Hepatocyte (in vitro differentiated cells): Measurements from ENCODE around the gene TP53RK. TPM values are rescaled to one million over a fixed set of nuclear protein-coding genes. Genes with fewer than 3 reads are reported as not detected.

Experiments
- DNase-seq: peaks from one replicate; pipeline ENCODE4 v3.0.0-alpha.2; 2016; ENCODE audit warnings: low spot score
- H2AFZ ChIP-seq: fragments of 200-600 bp; sonication (generic); 2 replicates; pipeline ENCODE4 v1.6.0; 2016; ENCODE audit warnings: antibody characterized with exemption, mild to moderate bottlenecking
- H3K27ac ChIP-seq: fragments of 200-600 bp; sonication (generic); 2 replicates; pipeline ENCODE4 v1.5.1; 2016; ENCODE audit warnings: mild to moderate bottlenecking
- H3K27me3 ChIP-seq: fragments of 200-600 bp; sonication (generic); 2 replicates; pipeline ENCODE4 v1.6.1; 2016
- H3K36me3 ChIP-seq: fragments of 200-600 bp; sonication (generic); replicated peaks from 2 replicates; pipeline ENCODE4 v1.5.1; 2016; ENCODE audit warnings: low read depth; ENCODE audit not compliant: insufficient read depth
- H3K4me1 ChIP-seq: fragments of 200-600 bp; sonication (generic); 2 replicates; pipeline ENCODE4 v1.5.1; 2016; ENCODE audit warnings: mild to moderate bottlenecking, moderate library complexity; ENCODE audit not compliant: insufficient read depth
- H3K4me2 ChIP-seq: fragments of 200-600 bp; sonication (generic); 2 replicates; pipeline ENCODE4 v1.6.0; 2016
- H3K4me3 ChIP-seq: fragments of 200-600 bp; sonication (generic); 2 replicates; pipeline ENCODE4 v1.5.1; 2016; ENCODE audit warnings: mild to moderate bottlenecking
- H3K79me2 ChIP-seq: fragments of 200-600 bp; sonication (generic); 2 replicates; pipeline ENCODE4 v1.6.0; 2017; ENCODE audit warnings: mild to moderate bottlenecking
- H3K9me2 ChIP-seq: fragments of 200-600 bp; sonication (generic); replicated peaks from 2 replicates; pipeline ENCODE4 v1.6.0; 2017; ENCODE audit warnings: mild to moderate bottlenecking; ENCODE audit not compliant: insufficient read depth
- H3K9me3 ChIP-seq: fragments of 200-600 bp; sonication (generic); 2 replicates; pipeline ENCODE4 v1.5.1; 2016; ENCODE audit warnings: low read depth, mild to moderate bottlenecking
- H4K20me1 ChIP-seq: fragments of 200-600 bp; sonication (generic); 2 replicates; pipeline ENCODE4 v1.6.0; 2016; ENCODE audit warnings: mild to moderate bottlenecking; ENCODE audit not compliant: insufficient read depth, poor library complexity, severe bottlenecking
- EZH2 ChIP-seq: fragments of 200-600 bp; sonication (generic); IDR thresholded peaks from 2 replicates; pipeline ENCODE4 v1.6.1; 2016; ENCODE audit warnings: antibody characterized with exemption, mild to moderate bottlenecking, borderline replicate concordance
- EZH2phosphoT487 ChIP-seq: fragments of 200-600 bp; sonication (generic); IDR thresholded peaks from one replicate; pipeline ENCODE4 v1.6.1; 2018; ENCODE audit warnings: antibody characterized with exemption, mild to moderate bottlenecking, low read depth, moderate library complexity; ENCODE audit not compliant: unreplicated experiment, severe bottlenecking
- WGBS: methylation state at CpG from one replicate; pipeline ENCODE4 v1.1.6; 2016; ENCODE audit warnings: low lambda C conversion rate; ENCODE audit errors: missing lambda C conversion rate; 5-methylcytosine and 5-hydroxymethylcytosine counted together
- polyA plus RNA-seq: library from polyadenylated mRNA; unstranded; fragments of >200 nt; fragmentation: Nextera tagmentation; extraction: Ambion mirVana; gene quantifications from 2 replicates; pipeline ENCODE4 v1.2.1, GENCODE V29; 2016
- total RNA-seq: library from RNA; depleted of rRNA; stranded (reverse); fragments of >200 nt; gene quantifications from 2 replicates; pipeline ENCODE4 v1.2.3, GENCODE V29; 2014
- TF ChIP-seq, protein P1 (sequence below): fragments of 200-600 bp; sonication (generic); IDR thresholded peaks from 2 replicates; pipeline ENCODE4 v1.5.1; 2016; ENCODE audit warnings: antibody characterized with exemption, mild to moderate bottlenecking; ENCODE audit not compliant: poor library complexity

Gene TP53RK
- total and polyA plus RNA-seq, 2 experiments from 2014 or later, result 19.6 to 19.8 TPM

DNA sequence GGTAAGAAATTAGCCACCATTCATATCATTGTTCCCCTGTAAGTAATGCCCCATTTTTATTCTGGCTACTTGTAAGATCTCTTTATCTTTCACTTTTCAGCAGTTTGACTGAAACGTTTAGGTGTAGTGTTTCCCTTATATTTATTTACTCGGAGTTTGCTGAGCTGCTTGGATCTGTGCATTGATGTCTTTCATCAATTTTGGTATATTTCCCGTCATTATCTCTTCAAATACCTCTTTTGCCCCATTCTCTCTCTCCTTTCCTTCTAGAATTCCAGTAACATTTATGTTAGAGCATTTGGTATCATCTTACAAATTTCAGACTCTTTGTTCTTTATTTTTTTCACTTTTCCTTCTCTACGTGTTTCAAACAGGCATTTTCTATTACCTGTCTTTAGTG lies 28.8 kb downstream of the TP53RK start:
- Histone ChIP-seq H3K4me3 (no peak overlapping the region), H2AFZ (no peak overlapping the region), H4K20me1 (no peaks in the 10 kb centered on the region), H3K4me1 (no peaks in the 10 kb centered on the region), H3K79me2 (no peaks in the 10 kb centered on the region), H3K27me3 (no peaks in the 10 kb centered on the region), H3K27ac (no peak overlapping the region), H3K36me3 (no peaks in the 10 kb centered on the region), H3K4me2 (no peak overlapping the region), H3K9me2 (no peaks in the 10 kb centered on the region), H3K9me3 (no peaks in the 10 kb centered on the region)
- no peak for DNase-seq
- 93% methylated on average over 4 of the region's 4 CpGs for WGBS
- TF ChIP-seq, protein P1, sequence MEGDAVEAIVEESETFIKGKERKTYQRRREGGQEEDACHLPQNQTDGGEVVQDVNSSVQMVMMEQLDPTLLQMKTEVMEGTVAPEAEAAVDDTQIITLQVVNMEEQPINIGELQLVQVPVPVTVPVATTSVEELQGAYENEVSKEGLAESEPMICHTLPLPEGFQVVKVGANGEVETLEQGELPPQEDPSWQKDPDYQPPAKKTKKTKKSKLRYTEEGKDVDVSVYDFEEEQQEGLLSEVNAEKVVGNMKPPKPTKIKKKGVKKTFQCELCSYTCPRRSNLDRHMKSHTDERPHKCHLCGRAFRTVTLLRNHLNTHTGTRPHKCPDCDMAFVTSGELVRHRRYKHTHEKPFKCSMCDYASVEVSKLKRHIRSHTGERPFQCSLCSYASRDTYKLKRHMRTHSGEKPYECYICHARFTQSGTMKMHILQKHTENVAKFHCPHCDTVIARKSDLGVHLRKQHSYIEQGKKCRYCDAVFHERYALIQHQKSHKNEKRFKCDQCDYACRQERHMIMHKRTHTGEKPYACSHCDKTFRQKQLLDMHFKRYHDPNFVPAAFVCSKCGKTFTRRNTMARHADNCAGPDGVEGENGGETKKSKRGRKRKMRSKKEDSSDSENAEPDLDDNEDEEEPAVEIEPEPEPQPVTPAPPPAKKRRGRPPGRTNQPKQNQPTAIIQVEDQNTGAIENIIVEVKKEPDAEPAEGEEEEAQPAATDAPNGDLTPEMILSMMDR, result no peak
- no peak for TF ChIP-seq EZH2
- TF ChIP-seq EZH2phosphoT487, result no peak

- H3K27ac ChIP-seq, result no peak overlapping the region
- no peaks in the 10 kb centered on the region for H3K27me3 ChIP-seq
- no peaks in the 10 kb centered on the region for H3K9me2 ChIP-seq
- no peaks in the 10 kb centered on the region for H3K79me2 ChIP-seq
- H2AFZ ChIP-seq, result no peak overlapping the region
- no peak overlapping the region for H3K4me2 ChIP-seq
- no peaks in the 10 kb centered on the region for H3K4me1 ChIP-seq
- TF ChIP-seq EZH2 (no peak), EZH2phosphoT487 (no peak)
- TF ChIP-seq, protein P1, result no peak
- DNase-seq, result no peak
- WGBS, result 89% methylated on average over 7 of the region's 7 CpGs
- H3K36me3 ChIP-seq, result no peaks in the 10 kb centered on the region
- H3K9me3 ChIP-seq, result no peaks in the 10 kb centered on the region
- H4K20me1 ChIP-seq, result no peaks in the 10 kb centered on the region
- no peak overlapping the region for H3K4me3 ChIP-seq
These were observed 31.6 kb downstream of the TP53RK start for GRCh38 chr20:46657618-46658017.

DNA sequence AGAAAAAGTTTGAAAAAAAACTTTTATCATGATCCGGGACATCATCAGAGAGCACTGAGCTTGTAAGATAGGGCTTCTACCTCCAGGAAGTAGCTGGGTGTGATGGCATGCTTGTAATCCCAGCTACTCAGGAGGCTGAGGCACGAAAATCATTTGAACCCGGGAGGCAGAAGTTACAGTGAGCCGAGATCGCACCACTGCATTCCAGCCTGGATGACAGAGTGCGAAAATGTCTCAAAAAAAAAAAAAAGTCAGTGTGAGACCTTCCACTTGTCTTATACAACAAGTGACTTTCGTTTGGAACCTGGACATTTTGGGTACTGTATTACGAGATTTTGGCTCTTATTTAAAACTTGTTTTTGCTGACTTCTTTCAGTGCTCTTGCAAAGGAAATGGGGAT lies 32.1 kb downstream of the TP53RK start:
- Histone ChIP-seq H3K27me3 (peaks cover 1% of the 10 kb centered on the region), H3K79me2 (no peaks in the 10 kb centered on the region), H3K36me3 (no peaks in the 10 kb centered on the region), H3K27ac (no peak overlapping the region), H3K4me3 (no peak overlapping the region), H2AFZ (no peak overlapping the region), H4K20me1 (no peaks in the 10 kb centered on the region), H3K4me1 (no peaks in the 10 kb centered on the region), H3K4me2 (no peak overlapping the region), H3K9me3 (no peaks in the 10 kb centered on the region), H3K9me2 (no peaks in the 10 kb centered on the region)
- TF ChIP-seq EZH2phosphoT487, result no peak
- TF ChIP-seq, protein P1, result no peak
- TF ChIP-seq EZH2, result no peak
- 90% methylated on average over 8 of the region's 8 CpGs for WGBS
- DNase-seq, result no peak

DNA sequence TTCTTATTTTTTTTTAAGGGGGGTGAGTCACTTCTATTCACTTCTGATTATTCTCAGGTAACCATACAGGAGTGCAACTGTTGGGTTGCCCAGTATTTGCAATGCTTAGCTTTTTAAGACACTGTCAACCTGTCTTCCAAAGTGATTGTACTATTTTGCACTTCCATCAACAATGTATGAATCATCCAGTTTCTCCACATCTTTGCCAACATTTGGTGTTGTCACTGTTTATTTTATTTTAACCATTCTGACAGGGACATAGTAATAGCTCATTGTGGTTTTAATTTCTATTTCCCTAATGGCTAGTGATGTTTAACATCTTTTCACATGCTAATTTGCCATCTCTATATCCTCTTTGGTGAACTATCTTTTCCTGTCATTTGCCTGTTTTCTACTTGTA lies 36.5 kb downstream of the TP53RK start:
- no peak overlapping the region for H3K4me2 ChIP-seq
- no peaks in the 10 kb centered on the region for H3K36me3 ChIP-seq
- H3K9me3 ChIP-seq, result no peaks in the 10 kb centered on the region
- H3K9me2 ChIP-seq, result no peaks in the 10 kb centered on the region
- H3K4me3 ChIP-seq, result no peak overlapping the region
- no peak for DNase-seq
- peaks cover 21% of the 10 kb centered on the region for H3K27me3 ChIP-seq
- H4K20me1 ChIP-seq, result no peaks in the 10 kb centered on the region
- no peaks in the 10 kb centered on the region for H3K79me2 ChIP-seq
- no peak overlapping the region for H3K27ac ChIP-seq
- TF ChIP-seq EZH2phosphoT487 (no peak), EZH2 (no peak)
- TF ChIP-seq, protein P1, result no peak
- no peak overlapping the region for H2AFZ ChIP-seq
- peaks cover 3% of the 10 kb centered on the region for H3K4me1 ChIP-seq
